HUES48 (cell line): ENCODE data around the gene TCF7L2.

Experiments used
- H3K27ac ChIP-seq: one replicate; pipeline ENCODE4 v1.7.0; 2013; ENCODE audit warnings: low read depth, low read length, inconsistent platforms
- H3K27me3 ChIP-seq: 2 replicates; pipeline ENCODE4 v1.6.1; 2013; ENCODE audit warnings: mild to moderate bottlenecking, low read length; ENCODE audit not compliant: control insufficient read depth, insufficient read depth
- H3K36me3 ChIP-seq: 2 replicates; pipeline ENCODE4 v1.6.1; 2013; ENCODE audit warnings: low read length; ENCODE audit not compliant: control insufficient read depth, insufficient read depth
- H3K4me1 ChIP-seq: 2 replicates; pipeline ENCODE4 v1.6.1; 2013; ENCODE audit warnings: mild to moderate bottlenecking, low read length; ENCODE audit not compliant: control insufficient read depth, insufficient read depth
- H3K4me3 ChIP-seq: 2 replicates; pipeline ENCODE4 v1.5.1; 2013; ENCODE audit warnings: mild to moderate bottlenecking, low read depth, low read length
- H3K9ac ChIP-seq: 2 replicates; pipeline ENCODE4 v1.6.1; 2013; ENCODE audit warnings: mild to moderate bottlenecking, low read depth, low read length, moderate library complexity
- H3K9me3 ChIP-seq: 2 replicates; pipeline ENCODE4 v1.6.1; 2013; ENCODE audit warnings: low read length; ENCODE audit not compliant: control insufficient read depth, insufficient read depth

Gene TCF7L2

GRCh38 chr10:113023017-113023416, 73.0 kb downstream of the TCF7L2 start:
- Histone ChIP-seq H3K4me3 (no peak overlapping the region), H3K9ac (no peak overlapping the region), H3K9me3 (no peaks in the 10 kb centered on the region), H3K27me3 (no peaks in the 10 kb centered on the region), H3K36me3 (peaks cover 9% of the 10 kb centered on the region), H3K4me1 (peaks cover 53% of the 10 kb centered on the region), H3K27ac (no peak overlapping the region)

GRCh38 chr10:113024930-113025329, 74.9 kb downstream of the TCF7L2 start:
- Histone ChIP-seq H3K4me3 (no peak overlapping the region), H3K9me3 (no peaks in the 10 kb centered on the region), H3K4me1 (peaks cover 42% of the 10 kb centered on the region), H3K27me3 (no peaks in the 10 kb centered on the region), H3K27ac (no peak overlapping the region), H3K9ac (no peak overlapping the region), H3K36me3 (peaks cover 12% of the 10 kb centered on the region)

GRCh38 chr10:113025487-113025886, 75.4 kb downstream of the TCF7L2 start:
- Histone ChIP-seq H3K4me1 (peaks cover 40% of the 10 kb centered on the region), H3K27ac (no peak overlapping the region), H3K27me3 (no peaks in the 10 kb centered on the region), H3K4me3 (no peak overlapping the region), H3K9me3 (no peaks in the 10 kb centered on the region), H3K36me3 (peaks cover 15% of the 10 kb centered on the region), H3K9ac (no peak overlapping the region)

- Histone ChIP-seq H3K27ac (peak overlapping the region; percentile 55), H3K4me1 (peaks cover 34% of the 10 kb centered on the region)
Observed at GRCh38 chr10:113026679-113027078, 76.6 kb downstream of the TCF7L2 start.

GRCh38 chr10:113027230-113027573, 77.2 kb downstream of the TCF7L2 start:
- no peak overlapping the region for H3K4me3 ChIP-seq
- no peaks in the 10 kb centered on the region for H3K9me3 ChIP-seq
- H3K36me3 ChIP-seq: peaks cover 5% of the 10 kb centered on the region; the same call in 1 of the 2 replicates
- no peak overlapping the region for H3K9ac ChIP-seq
- peak overlapping the region; percentile 55 for H3K27ac ChIP-seq
- H3K27me3 ChIP-seq: no peaks in the 10 kb centered on the region
- H3K4me1 ChIP-seq: peaks cover 40% of the 10 kb centered on the region

More at GRCh38 chr10:113026679-113027078, 76.6 kb downstream of the TCF7L2 start:
- no peaks in the 10 kb centered on the region for H3K27me3 ChIP-seq
- H3K9me3 ChIP-seq: no peaks in the 10 kb centered on the region
- no peak overlapping the region for H3K4me3 ChIP-seq
- H3K36me3 ChIP-seq: peaks cover 7% of the 10 kb centered on the region; the same call in 1 of the 2 replicates
- H3K9ac ChIP-seq: no peak overlapping the region

GRCh38 chr10:113027574-113028455, 77.8 kb downstream of the TCF7L2 start:
- Histone ChIP-seq H3K4me3 (no peak overlapping the region), H3K36me3 (peaks cover 8% of the 10 kb centered on the region), H3K9me3 (no peaks in the 10 kb centered on the region), H3K27ac (peak overlapping the region; percentile 47), H3K27me3 (no peaks in the 10 kb centered on the region), H3K9ac (no peak overlapping the region), H3K4me1 (peaks cover 40% of the 10 kb centered on the region)

DNA sequence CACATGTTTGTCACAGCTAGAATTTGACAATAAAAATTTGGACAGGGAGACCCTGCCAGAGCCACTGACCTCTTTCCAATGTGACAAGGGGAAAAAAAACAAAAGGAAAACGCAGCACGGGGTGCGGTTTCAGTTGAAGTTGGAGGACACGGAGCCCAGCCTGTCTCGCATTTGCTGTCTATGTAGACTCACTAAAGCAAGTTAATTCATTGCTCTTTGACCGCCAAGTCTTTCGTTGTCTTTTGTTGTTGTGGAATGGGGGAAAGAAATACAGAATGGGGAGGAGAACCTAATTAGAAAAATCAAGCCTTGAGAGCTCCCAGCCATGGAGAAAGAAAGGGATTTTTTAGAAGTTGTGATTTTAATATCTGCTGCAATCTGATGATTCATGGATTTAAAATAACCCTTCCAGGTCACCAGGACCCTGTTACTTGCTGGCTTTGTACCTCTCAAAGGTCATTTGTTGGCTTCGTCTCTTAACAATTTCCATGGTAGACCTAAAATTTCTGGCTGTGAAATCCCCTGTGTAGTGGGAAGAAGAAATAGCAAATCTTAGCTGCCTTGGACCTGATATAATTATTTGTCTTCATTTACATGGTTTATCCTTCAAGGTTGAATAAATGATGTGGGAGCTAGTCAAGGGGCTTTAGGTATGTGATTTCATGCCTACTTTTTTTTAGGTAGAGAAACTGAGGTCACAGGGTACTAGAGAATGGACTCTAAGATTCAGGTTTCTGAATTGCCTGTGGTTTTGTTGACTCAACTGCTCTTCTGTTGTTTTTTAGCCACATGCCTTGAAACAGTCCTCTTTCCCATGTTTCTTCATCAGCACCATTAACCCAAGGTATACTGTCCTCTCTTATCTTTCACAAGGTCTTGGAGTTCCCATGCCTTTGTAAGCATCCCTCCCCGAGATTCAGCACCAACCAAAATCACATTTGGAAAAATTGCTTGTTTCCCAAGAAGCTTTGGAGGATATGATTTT, 78.7 kb downstream of the TCF7L2 start:
- no peak overlapping the region for H3K4me3 ChIP-seq
- no peaks in the 10 kb centered on the region for H3K9me3 ChIP-seq
- H3K27me3 ChIP-seq: no peaks in the 10 kb centered on the region
- peaks cover 40% of the 10 kb centered on the region for H3K4me1 ChIP-seq
- no peak overlapping the region for H3K9ac ChIP-seq
- peak overlapping the region; percentile 47 for H3K27ac ChIP-seq
- H3K36me3 ChIP-seq: peaks cover 8% of the 10 kb centered on the region

GRCh38 chr10:113030453-113030852, 80.4 kb downstream of the TCF7L2 start:
- Histone ChIP-seq H3K27ac (peak overlapping the region; percentile 1), H3K36me3 (peaks cover 8% of the 10 kb centered on the region), H3K4me3 (no peak overlapping the region), H3K27me3 (no peaks in the 10 kb centered on the region), H3K9ac (no peak overlapping the region), H3K9me3 (no peaks in the 10 kb centered on the region), H3K4me1 (peaks cover 40% of the 10 kb centered on the region)

- Histone ChIP-seq H3K4me3 (no peak overlapping the region), H3K4me1 (peaks cover 40% of the 10 kb centered on the region), H3K9ac (no peak overlapping the region), H3K9me3 (no peaks in the 10 kb centered on the region), H3K27me3 (no peaks in the 10 kb centered on the region), H3K27ac (peak overlapping the region; percentile 1), H3K36me3 (peaks cover 12% of the 10 kb centered on the region)
Observed at GRCh38 chr10:113031147-113031546, 81.1 kb downstream of the TCF7L2 start.

- Histone ChIP-seq H3K9ac (no peak overlapping the region), H3K36me3 (peaks cover 21% of the 10 kb centered on the region), H3K27me3 (no peaks in the 10 kb centered on the region), H3K27ac (no peak overlapping the region), H3K4me3 (no peak overlapping the region), H3K4me1 (peaks cover 20% of the 10 kb centered on the region), H3K9me3 (no peaks in the 10 kb centered on the region)
Observed at GRCh38 chr10:113033991-113034390, 83.9 kb downstream of the TCF7L2 start.
